Measurements from ENCODE around the gene NUAK1.

NUAK1 gene

GRCh38 chr12:106042037-106042436 lies 96.7 kb downstream of the NUAK1 start:
- Histone ChIP-seq H4K20me1 (ENCODE audit: control insufficient read depth, insufficient read depth, low read depth, low read length) (no peaks in the 10 kb centered on the region), H3K27me3 (ENCODE audit: control insufficient read depth, low read length) (no peaks in the 10 kb centered on the region), H3F3A (ENCODE audit: control insufficient read depth, insufficient read depth) (no peaks in the 10 kb centered on the region), H3K4me1 (ENCODE audit: control insufficient read depth, low read length) (no peaks in the 10 kb centered on the region), H3K9me2 (replicated peaks; ENCODE audit: control insufficient read depth, low read length) (no peaks in the 10 kb centered on the region), H3K9me3 (ENCODE audit: control insufficient read depth, insufficient read depth, low read length) (peaks cover 11% of the 10 kb centered on the region; the same call in 1 of the 2 replicates), H3K27ac (ENCODE audit: low read depth, low read length) (no peak overlapping the region), H3K79me2 (ENCODE audit: control insufficient read depth, low read length) (no peaks in the 10 kb centered on the region), H3K36me3 (ENCODE audit: control insufficient read depth, low read length) (no peaks in the 10 kb centered on the region), H3K4me3 (ENCODE audit: low read length) (no peak overlapping the region), H3K4me2 (ENCODE audit: low read length) (no peak overlapping the region)
- no peak for TF ChIP-seq EZH2phosphoT487 (IDR thresholded peaks at IDR 0.05; ENCODE audit: borderline replicate concordance, low read length)
- TF ChIP-seq CTCF (IDR thresholded peaks at IDR 0.05; ENCODE audit: low read depth, low read length, poor library complexity, severe bottlenecking): no peak

DNA sequence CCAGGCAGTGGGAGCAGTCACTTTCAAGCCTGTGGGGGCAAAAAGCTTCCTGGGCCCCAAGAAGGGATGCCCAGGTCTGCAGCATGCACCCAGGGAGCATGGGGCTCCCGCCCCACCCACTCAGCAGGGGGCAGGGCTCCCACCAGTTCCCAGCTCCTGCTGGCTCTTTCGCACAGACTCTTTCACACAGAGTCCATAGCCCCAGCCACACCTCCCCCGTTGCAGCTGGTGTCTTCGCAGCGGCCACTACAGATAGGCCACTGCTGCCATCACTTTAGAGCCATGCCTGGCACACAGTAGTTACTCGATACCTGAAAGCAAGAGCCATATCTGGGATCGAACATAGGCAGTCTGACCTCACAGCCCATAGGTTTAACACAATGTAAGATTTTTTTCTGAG lies 98.2 kb downstream of the NUAK1 start:
- Histone ChIP-seq H3K9me3 (ENCODE audit: control insufficient read depth, insufficient read depth, low read length) (peaks cover 11% of the 10 kb centered on the region; the same call in 1 of the 2 replicates), H3K4me1 (ENCODE audit: control insufficient read depth, low read length) (no peaks in the 10 kb centered on the region), H3K9me2 (replicated peaks; ENCODE audit: control insufficient read depth, low read length) (no peaks in the 10 kb centered on the region), H3K79me2 (ENCODE audit: control insufficient read depth, low read length) (no peaks in the 10 kb centered on the region), H3K4me3 (ENCODE audit: low read length) (no peak overlapping the region), H3K4me2 (ENCODE audit: low read length) (no peak overlapping the region), H3K27ac (ENCODE audit: low read depth, low read length) (no peak overlapping the region), H4K20me1 (ENCODE audit: control insufficient read depth, insufficient read depth, low read depth, low read length) (no peaks in the 10 kb centered on the region), H3F3A (ENCODE audit: control insufficient read depth, insufficient read depth) (no peaks in the 10 kb centered on the region), H3K36me3 (ENCODE audit: control insufficient read depth, low read length) (no peaks in the 10 kb centered on the region), H3K27me3 (ENCODE audit: control insufficient read depth, low read length) (no peaks in the 10 kb centered on the region)
- no peak for TF ChIP-seq EZH2phosphoT487 (IDR thresholded peaks at IDR 0.05; ENCODE audit: borderline replicate concordance, low read length)
- TF ChIP-seq CTCF (IDR thresholded peaks at IDR 0.05; ENCODE audit: low read depth, low read length, poor library complexity, severe bottlenecking): no peak

GRCh38 chr12:106039646-106040404 lies 98.9 kb downstream of the NUAK1 start:
- no peak overlapping the region for H3K4me2 ChIP-seq (ENCODE audit: low read length)
- TF ChIP-seq CTCF (IDR thresholded peaks at IDR 0.05; ENCODE audit: low read depth, low read length, poor library complexity, severe bottlenecking): no peak
- TF ChIP-seq EZH2phosphoT487 (IDR thresholded peaks at IDR 0.05; ENCODE audit: borderline replicate concordance, low read length): no peak
- H3K79me2 ChIP-seq (ENCODE audit: control insufficient read depth, low read length): no peaks in the 10 kb centered on the region
- H3K9me3 ChIP-seq (ENCODE audit: control insufficient read depth, insufficient read depth, low read length): peaks cover 11% of the 10 kb centered on the region; the same call in 1 of the 2 replicates
- H3F3A ChIP-seq (ENCODE audit: control insufficient read depth, insufficient read depth): no peaks in the 10 kb centered on the region
- no peak overlapping the region for H3K4me3 ChIP-seq (ENCODE audit: low read length)
- no peaks in the 10 kb centered on the region for H3K36me3 ChIP-seq (ENCODE audit: control insufficient read depth, low read length)
- no peaks in the 10 kb centered on the region for H3K4me1 ChIP-seq (ENCODE audit: control insufficient read depth, low read length)
- H3K27me3 ChIP-seq (ENCODE audit: control insufficient read depth, low read length): no peaks in the 10 kb centered on the region
- no peaks in the 10 kb centered on the region for H4K20me1 ChIP-seq (ENCODE audit: control insufficient read depth, insufficient read depth, low read depth, low read length)
- no peaks in the 10 kb centered on the region for H3K9me2 ChIP-seq (replicated peaks; ENCODE audit: control insufficient read depth, low read length)
- no peak overlapping the region for H3K27ac ChIP-seq (ENCODE audit: low read depth, low read length)

Measured in DOHH2 (cell line).